ENCODE data around the gene ZNF366. TPM values are rescaled to one million over a fixed set of nuclear protein-coding genes. Genes with fewer than 3 reads are reported as not detected.

Gene ZNF366
- total RNA-seq, 1 experiment from 2014 or later = not detected

- DNase-seq (ENCODE audit: low read depth) = peak; percentile 66
Measured at GRCh38 chr5:72467461-72467860, 39.7 kb downstream of the ZNF366 start.

GRCh38 chr5:72465601-72466563 lies 41.3 kb downstream of the ZNF366 start:
- peak; percentile 85 for DNase-seq (ENCODE audit: low read depth)

- no peak for DNase-seq (ENCODE audit: low read depth)
Measured at GRCh38 chr5:72465066-72465465, 42.1 kb downstream of the ZNF366 start.

- no peak for DNase-seq (ENCODE audit: low read depth)
Measured at GRCh38 chr5:72464071-72464470, 43.1 kb downstream of the ZNF366 start.

- DNase-seq (ENCODE audit: low read depth) = no peak
Measured at GRCh38 chr5:72463449-72464052, 43.7 kb downstream of the ZNF366 start.

- DNase-seq (ENCODE audit: low read depth) = no peak
Measured at GRCh38 chr5:72460413-72460812, 46.8 kb downstream of the ZNF366 start.

GRCh38 chr5:72459913-72460312 lies 47.3 kb downstream of the ZNF366 start:
- no peak for DNase-seq (ENCODE audit: low read depth)

- DNase-seq (ENCODE audit: low read depth) = peak; percentile 20
Measured at GRCh38 chr5:72459089-72459661, 48.0 kb downstream of the ZNF366 start.

- no peak for DNase-seq (ENCODE audit: low read depth)
Measured at GRCh38 chr5:72458407-72458806, 48.8 kb downstream of the ZNF366 start.

- DNase-seq (ENCODE audit: low read depth) = no peak
Measured at GRCh38 chr5:72457491-72457890, 49.7 kb downstream of the ZNF366 start.

- DNase-seq (ENCODE audit: low read depth) = no peak
Measured at GRCh38 chr5:72456391-72457074, 50.7 kb downstream of the ZNF366 start.

- DNase-seq (ENCODE audit: low read depth) = no peak
Measured at GRCh38 chr5:72455476-72455875, 51.7 kb downstream of the ZNF366 start.

GRCh38 chr5:72454996-72455395 lies 52.2 kb downstream of the ZNF366 start:
- DNase-seq (ENCODE audit: low read depth) = no peak

GRCh38 chr5:72453246-72453775 lies 53.9 kb downstream of the ZNF366 start:
- no peak for DNase-seq (ENCODE audit: low read depth)

GRCh38 chr5:72452515-72453245 lies 54.5 kb downstream of the ZNF366 start:
- DNase-seq (ENCODE audit: low read depth) = peak; percentile 93

- DNase-seq (ENCODE audit: low read depth) = peak; percentile 96
Measured at GRCh38 chr5:72451741-72452505, 55.3 kb downstream of the ZNF366 start.

GRCh38 chr5:72448368-72448767 lies 58.8 kb downstream of the ZNF366 start:
- no peak for DNase-seq (ENCODE audit: low read depth)

- no peak for DNase-seq (ENCODE audit: low read depth)
Measured at GRCh38 chr5:72447751-72448150, 59.5 kb downstream of the ZNF366 start.

GRCh38 chr5:72445969-72446368 lies 61.2 kb downstream of the ZNF366 start:
- DNase-seq (ENCODE audit: low read depth) = no peak

GRCh38 chr5:72443883-72444282 lies 63.3 kb downstream of the ZNF366 start:
- no peak for DNase-seq (ENCODE audit: low read depth)

Data from RPMI7951 (cell line).